NCI-H2196 (cell line): ENCODE data around the gene CBY2.
"Not testable (repeated sequence)": the region's sequence is repeated elsewhere in the genome, so short reads cannot be mapped to it uniquely, and the experiment has no call there.

Source experiments
- DNase-seq: peaks from one replicate; lab custom pipeline; 2025; ENCODE audit not compliant: unreplicated experiment; lab: John Stamatoyannopoulos, UW

CBY2 gene

DNA sequence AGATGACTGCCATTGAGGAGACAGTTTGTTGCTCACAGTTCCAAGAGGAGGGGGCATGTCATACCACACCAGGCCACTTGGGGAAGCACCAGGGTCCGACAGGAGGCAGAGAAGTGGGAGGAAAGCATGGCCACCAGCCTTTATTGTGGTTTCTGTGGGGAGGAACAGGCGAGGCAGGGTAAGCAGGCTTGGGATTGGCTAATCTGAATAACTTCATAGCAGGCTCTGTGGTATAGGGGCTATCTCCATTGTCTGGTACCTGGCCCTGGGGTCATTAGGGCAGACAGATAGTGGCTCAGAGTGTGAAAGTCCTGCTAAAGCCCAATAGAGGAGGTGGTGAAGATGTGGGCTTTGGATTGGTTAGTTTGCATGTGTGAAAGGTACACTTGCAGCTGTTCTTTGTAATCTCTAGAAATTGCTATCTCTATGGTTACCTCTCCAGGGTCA is 35.5 kb downstream of the CBY2 start:
- DNase-seq = no peak

DNA sequence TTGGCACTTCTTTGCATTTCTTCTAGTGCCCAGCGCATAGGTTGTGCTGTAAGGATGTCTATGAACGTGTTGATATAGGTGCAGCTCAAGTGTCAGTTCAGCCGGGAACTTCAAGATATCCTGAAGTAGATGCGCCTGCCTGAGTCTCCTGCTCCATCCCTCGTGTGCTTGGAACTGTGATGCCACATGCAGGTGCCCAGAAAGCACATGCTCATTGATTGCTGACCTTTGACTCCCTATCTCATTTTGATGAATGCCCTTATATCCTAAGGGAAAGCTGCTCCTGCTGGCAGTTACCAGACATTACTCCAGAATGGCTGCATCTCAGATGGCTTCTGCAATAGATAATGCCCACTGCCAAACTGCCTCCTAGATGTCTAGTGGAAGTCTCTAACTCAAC is 40.9 kb downstream of the CBY2 start:
- DNase-seq = no peak

DNA sequence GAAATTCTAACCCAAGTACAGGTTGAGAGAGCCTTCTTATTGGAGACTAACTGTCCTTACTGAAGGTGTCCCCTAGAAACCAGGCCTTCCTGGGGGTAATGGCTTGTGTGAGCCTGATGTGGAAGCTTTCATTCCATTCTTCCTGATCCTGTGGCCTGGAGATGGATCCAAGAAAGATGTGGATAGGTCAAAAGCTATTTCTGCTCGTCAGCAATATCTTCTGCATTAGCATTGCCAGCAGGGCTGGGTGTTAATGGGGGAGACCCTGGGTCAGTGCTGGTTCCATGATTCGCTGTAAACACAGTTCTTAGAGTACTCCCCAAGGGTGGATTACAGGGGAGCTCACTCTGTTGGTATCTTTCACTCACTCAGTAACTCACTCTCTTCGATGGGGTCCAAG is 42.9 kb downstream of the CBY2 start:
- DNase-seq = no peak

DNA sequence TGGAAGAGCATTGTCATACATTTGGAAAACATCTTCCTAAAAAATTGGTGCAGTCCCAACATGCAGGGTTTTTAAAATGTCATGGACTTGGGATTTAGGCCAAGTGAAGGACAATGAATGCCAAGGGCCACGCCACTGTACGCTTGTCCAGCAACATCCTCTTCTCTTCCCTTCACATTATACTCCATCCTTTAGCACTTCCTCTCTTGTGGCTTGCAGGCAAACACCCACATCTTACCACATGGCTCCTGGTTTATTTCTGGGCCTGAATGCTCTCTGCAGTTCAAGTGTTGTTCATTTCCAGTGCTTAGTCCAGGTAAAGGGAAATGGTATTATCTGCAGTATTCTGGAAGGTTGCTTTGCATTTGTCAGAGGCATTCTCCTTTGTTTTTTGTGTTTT is 45.0 kb downstream of the CBY2 start:
- no peak for DNase-seq

DNA sequence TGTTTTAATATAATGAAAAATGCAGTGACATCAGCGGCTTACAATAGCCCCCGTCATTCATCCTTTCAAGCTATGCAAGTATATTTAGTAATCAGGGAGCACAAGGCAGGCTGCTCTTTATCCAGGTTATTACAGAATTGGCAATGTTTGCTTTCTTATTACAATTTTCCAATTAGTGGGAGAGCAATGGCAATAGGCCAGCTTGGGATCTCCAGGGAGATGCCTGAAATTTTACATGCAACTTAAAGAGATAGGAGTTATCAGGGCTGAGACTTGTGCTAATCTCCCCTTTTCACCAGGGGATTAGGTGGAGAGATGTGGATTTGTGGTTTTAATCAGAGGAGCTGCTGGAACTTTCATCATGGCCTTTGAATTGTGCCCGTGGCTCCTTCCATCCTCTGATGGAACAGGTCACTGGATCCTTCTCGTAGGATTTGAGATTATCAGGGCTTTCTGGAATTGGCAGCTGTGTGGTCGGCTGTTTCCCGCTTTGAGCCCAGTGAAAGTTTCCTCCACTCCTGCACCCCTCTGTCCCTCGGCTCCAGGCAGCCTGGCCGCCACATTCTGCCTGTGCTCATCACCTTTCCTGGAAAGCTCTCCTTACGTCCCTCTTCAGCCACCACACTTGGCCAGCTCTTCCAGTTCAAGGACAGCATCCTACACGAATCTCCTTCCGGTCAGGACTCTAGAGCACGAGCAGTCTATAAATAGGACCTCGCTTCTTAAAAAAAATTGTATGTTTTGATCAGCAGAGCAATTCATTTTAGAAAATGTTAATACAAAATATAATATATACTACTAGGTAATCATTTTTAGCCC is 47.0 kb downstream of the CBY2 start:
- no peak for DNase-seq

DNA sequence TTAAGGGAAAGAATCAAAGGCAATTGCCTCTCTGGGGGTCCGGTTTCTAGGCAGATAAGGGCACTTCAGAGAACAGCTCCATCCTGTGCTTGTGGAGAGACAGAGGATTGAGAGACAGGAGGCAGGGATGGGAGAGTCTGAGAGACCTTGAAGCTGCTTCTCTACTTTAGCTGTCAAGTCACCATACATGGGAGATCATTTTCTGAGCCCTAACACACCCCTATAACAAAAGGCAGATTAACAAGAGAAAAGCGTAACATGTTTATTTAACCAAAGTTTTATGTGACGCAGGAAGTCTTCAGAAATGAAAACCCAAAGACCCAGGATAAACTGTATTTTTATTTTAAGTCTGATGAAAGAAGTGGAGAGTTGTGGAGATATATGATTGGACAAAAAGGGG is 48.4 kb downstream of the CBY2 start:
- no peak for DNase-seq

DNA sequence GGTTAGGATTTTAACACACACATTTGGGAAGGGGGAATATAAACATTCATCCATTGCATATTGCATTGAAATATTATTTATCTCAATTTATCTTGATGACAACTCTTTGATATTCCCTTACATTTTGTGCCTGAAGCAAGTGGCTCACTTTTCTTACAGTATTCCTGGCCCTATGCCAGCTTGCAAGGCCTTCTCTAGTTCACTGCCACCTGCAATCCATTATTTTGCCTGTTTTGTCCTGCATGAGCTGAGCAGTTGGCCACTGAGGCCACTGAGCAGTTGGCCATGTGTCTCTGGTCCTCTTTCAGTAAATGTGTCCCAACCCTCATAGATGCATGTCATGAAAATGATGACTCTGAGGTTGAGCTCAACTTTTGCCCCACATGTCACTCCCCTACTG is 49.8 kb downstream of the CBY2 start:
- no peak for DNase-seq

DNA sequence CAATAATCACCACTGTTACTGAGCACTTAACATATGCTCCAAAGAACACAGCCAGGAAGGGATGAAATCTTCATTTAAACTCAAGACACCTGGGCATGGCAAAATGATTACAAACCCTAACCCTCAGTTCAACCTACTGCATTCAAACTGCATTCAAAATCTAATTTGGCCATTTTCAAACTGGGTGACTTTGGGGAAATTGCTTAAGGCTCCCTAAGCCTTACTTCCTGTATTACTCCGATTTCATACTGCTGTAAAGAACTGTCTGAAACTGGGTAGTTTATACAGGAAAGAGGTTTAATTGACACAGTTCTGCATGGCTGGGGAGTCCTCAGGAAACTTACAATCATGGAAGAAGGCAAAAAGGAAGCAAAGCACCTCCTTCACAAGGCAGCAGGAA is 50.4 kb downstream of the CBY2 start:
- DNase-seq = no peak

DNA sequence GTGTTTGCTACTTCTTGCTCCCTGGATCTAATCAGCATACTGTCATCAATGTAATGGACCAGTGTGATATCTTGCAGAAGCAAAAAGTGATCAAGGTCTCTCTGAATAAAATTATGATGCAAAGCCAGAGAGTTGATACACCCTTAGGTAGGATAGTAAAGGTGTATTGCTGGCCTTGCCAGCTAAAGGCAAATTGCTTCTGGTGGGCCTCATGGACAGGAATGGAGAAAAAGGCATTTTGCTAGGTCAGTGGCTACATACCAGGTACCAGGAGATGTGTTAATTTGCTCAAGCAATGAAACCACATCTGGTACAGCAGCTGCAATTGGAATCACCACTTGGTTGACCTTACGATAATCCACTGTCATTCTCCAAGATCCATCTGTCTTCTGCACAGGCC is 54.4 kb downstream of the CBY2 start:
- DNase-seq = not testable (repeated sequence)

DNA sequence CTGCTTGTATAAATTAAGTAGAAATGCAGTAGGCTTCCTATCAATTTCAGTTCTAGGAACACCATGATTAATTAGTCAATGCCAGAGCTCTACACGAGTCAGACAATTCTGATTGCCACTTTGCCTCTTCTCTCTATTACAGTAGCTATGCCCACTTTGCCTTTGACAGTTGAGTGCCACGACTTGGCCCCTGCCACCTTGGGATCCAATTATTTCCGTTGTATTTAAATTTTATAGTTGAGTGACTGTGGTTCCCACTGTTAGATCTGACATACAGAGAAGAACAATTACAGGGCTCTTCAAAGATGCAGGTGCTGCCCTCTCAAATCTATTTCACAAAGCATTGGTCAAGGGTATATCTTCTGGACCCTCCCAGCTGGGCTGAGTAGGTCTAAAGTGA is 55.5 kb downstream of the CBY2 start:
- DNase-seq = not testable (repeated sequence)

DNA sequence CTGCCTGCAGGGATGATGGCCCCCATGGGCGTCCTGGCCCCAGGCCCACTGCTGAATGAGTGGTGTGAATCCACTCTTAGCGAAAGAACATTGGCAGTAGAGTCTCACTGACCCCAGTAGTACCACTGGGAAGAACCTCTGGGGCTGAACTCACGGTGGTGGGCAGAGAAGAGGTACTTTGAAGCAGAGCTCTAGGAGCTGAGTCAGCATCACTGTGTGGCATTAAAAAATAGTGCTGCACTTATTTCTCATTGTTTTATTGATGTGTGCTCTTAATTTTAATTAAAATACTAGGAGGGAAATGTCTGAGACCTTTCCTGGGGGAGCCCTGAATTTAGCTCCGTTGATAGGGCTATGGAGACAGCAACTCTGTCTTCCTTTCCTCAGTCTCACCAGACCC is 61.3 kb downstream of the CBY2 start:
- DNase-seq = no peak
